ENCODE results near the gene PLA2G12B.

PLA2G12B gene

DNA sequence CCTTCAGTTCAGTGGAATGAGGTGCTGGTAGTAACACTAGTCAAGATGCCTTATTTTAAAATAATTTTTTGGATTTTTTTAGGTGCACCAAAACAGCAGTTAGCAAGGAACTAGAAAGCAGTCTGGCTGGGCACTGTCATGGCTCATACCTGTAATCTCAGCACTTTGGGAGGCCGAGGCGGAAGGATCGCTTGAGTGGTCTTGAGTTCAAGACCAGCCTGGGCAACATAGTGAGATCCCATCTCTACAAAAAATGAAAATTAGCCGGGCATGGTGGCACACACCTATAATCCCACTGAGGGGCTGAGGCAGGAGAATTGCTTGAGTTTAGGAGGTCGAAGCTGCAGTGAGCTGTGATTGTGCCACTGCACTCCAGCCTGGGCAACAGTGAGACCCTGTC lies 25.8 kb downstream of the PLA2G12B start:
- TF ChIP-seq FOXM1 (IDR thresholded peaks at IDR 0.05; ENCODE audit: borderline replicate concordance, low read depth), result no peak
- no peak for TF ChIP-seq REST (IDR thresholded peaks at IDR 0.05; ENCODE audit: low read depth)
- TF ChIP-seq CREB1 (IDR thresholded peaks at IDR 0.05; ENCODE audit: low read depth), result no peak
- TF ChIP-seq MAX (IDR thresholded peaks at IDR 0.05), result no peak

GRCh38 chr10:72927485-72927884 lies 27.1 kb downstream of the PLA2G12B start:
- TF ChIP-seq ZBTB7A (IDR thresholded peaks at IDR 0.05; ENCODE audit: low read depth) (no peak), FOXM1 (IDR thresholded peaks at IDR 0.05; ENCODE audit: borderline replicate concordance, low read depth) (no peak), REST (IDR thresholded peaks at IDR 0.05; ENCODE audit: low read depth) (no peak), MAX (IDR thresholded peaks at IDR 0.05) (no peak), CREB1 (IDR thresholded peaks at IDR 0.05; ENCODE audit: low read depth) (no peak), CEBPB (IDR thresholded peaks at IDR 0.05) (no peak), YY1 (IDR thresholded peaks at IDR 0.05; ENCODE audit: low read depth) (no peak), RAD21 (IDR thresholded peaks at IDR 0.05; ENCODE audit: low read depth) (no peak), TAF1 (IDR thresholded peaks at IDR 0.05; ENCODE audit: low read depth) (no peak), TCF12 (IDR thresholded peaks at IDR 0.05; ENCODE audit: low read depth) (no peak), TEAD4 (IDR thresholded peaks at IDR 0.05) (no peak), EP300 (IDR thresholded peaks at IDR 0.05; ENCODE audit: borderline replicate concordance) (no peak), NFIC (IDR thresholded peaks at IDR 0.05) (no peak), EGR1 (IDR thresholded peaks at IDR 0.05) (no peak)
- TF ChIP-seq, protein P1, sequence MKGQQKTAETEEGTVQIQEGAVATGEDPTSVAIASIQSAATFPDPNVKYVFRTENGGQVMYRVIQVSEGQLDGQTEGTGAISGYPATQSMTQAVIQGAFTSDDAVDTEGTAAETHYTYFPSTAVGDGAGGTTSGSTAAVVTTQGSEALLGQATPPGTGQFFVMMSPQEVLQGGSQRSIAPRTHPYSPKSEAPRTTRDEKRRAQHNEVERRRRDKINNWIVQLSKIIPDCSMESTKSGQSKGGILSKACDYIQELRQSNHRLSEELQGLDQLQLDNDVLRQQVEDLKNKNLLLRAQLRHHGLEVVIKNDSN (IDR thresholded peaks at IDR 0.05), result no peak

- TF ChIP-seq REST (IDR thresholded peaks at IDR 0.05; ENCODE audit: low read depth) (no peak), NFIC (IDR thresholded peaks at IDR 0.05) (no peak), CEBPB (IDR thresholded peaks at IDR 0.05) (no peak), CREB1 (IDR thresholded peaks at IDR 0.05; ENCODE audit: low read depth) (no peak), ZBTB7A (IDR thresholded peaks at IDR 0.05; ENCODE audit: low read depth) (no peak), TAF1 (IDR thresholded peaks at IDR 0.05; ENCODE audit: low read depth) (no peak), RAD21 (IDR thresholded peaks at IDR 0.05; ENCODE audit: low read depth) (no peak), EP300 (IDR thresholded peaks at IDR 0.05; ENCODE audit: borderline replicate concordance) (no peak), YY1 (IDR thresholded peaks at IDR 0.05; ENCODE audit: low read depth) (no peak), TCF12 (IDR thresholded peaks at IDR 0.05; ENCODE audit: low read depth) (no peak), EGR1 (IDR thresholded peaks at IDR 0.05) (no peak), FOXM1 (IDR thresholded peaks at IDR 0.05; ENCODE audit: borderline replicate concordance, low read depth) (no peak), TEAD4 (IDR thresholded peaks at IDR 0.05) (no peak), MAX (IDR thresholded peaks at IDR 0.05) (no peak)
- TF ChIP-seq, protein P1 (IDR thresholded peaks at IDR 0.05), result no peak
Measured at GRCh38 chr10:72925951-72926465, 28.6 kb downstream of the PLA2G12B start.

GRCh38 chr10:72924351-72924750 lies 30.3 kb downstream of the PLA2G12B start:
- TF ChIP-seq EGR1 (IDR thresholded peaks at IDR 0.05), result no peak
- no peak for TF ChIP-seq EP300 (IDR thresholded peaks at IDR 0.05; ENCODE audit: borderline replicate concordance)
- no peak for TF ChIP-seq TEAD4 (IDR thresholded peaks at IDR 0.05)
- no peak for TF ChIP-seq CEBPB (IDR thresholded peaks at IDR 0.05)
- no peak for TF ChIP-seq NFIC (IDR thresholded peaks at IDR 0.05)
